Breast epithelium (tissue), 4 donors: Measurements from ENCODE around the gene PIAS1. TPM values are rescaled to one million over a fixed set of nuclear protein-coding genes. Genes with fewer than 3 reads are reported as not detected.

Experiments
- DNase-seq, 2 donors: peaks; one replicate each; pipeline ENCODE4 v3.0.0-alpha.2; 2019; ENCODE audit warnings: low spot score in 2 of 2
- H3K27ac ChIP-seq, 2 donors: fragments of 200-600 bp; sonication (generic) in 1 of 2; one replicate each; pipeline ENCODE4 v1.5.1; 2016 to 2019; ENCODE audit warnings: mild to moderate bottlenecking in 1 of 2
- H3K27me3 ChIP-seq, 2 donors: fragments of 200-600 bp; sonication (generic) in 1 of 2; one replicate each; pipeline versions ENCODE4 v1.5.1 to v1.6.0; 2017 to 2019; ENCODE audit warnings: control low read depth in 1 of 2, mild to moderate bottlenecking in 1 of 2
- H3K36me3 ChIP-seq: fragments of 200-600 bp; one replicate; pipeline ENCODE4 v1.5.1; 2019
- H3K4me1 ChIP-seq, 2 donors: fragments of 200-600 bp; sonication (generic); one replicate each; pipeline ENCODE4 v1.5.1; 2016 to 2019; ENCODE audit warnings: control low read depth in 1 of 2
- H3K4me3 ChIP-seq, 3 donors: fragments of 200-600 bp; sonication (generic); 1 replicate in 2 of 3; 2 replicates in 1 of 3; pipeline ENCODE4 v1.5.1; 2016 to 2019; ENCODE audit warnings: mild to moderate bottlenecking in 3 of 3, moderate library complexity in 2 of 3
- H3K9me3 ChIP-seq, 2 donors: fragments of 200-600 bp; sonication (generic) in 1 of 2; one replicate each; pipeline ENCODE4 v1.5.1; 2016 to 2019; ENCODE audit warnings: control low read depth in 1 of 2
- CTCF ChIP-seq, 3 donors: fragments of 450-650 bp; IDR thresholded peaks; one replicate each; pipeline ENCODE4 v1.5.1; 2016 to 2017; ENCODE audit warnings: antibody characterized with exemption in 3 of 3, mild to moderate bottlenecking in 3 of 3, moderate library complexity in 3 of 3
- POLR2A ChIP-seq: fragments of 450-650 bp; IDR thresholded peaks from one replicate; pipeline ENCODE4 v1.6.1; 2016; ENCODE audit warnings: antibody characterized with exemption, mild to moderate bottlenecking, moderate library complexity
- POLR2AphosphoS5 ChIP-seq, 3 donors: sonication (generic); formaldehyde crosslinking; IDR thresholded peaks; one replicate each; pipeline ENCODE4 v1.6.1; 2017; ENCODE audit warnings: antibody characterized with exemption in 3 of 3
- intact Hi-C: fragments of 100-400 bp; cut with DNase I; formaldehyde crosslinking; loops from one replicate; pipeline ENCODE4 v1.15.1; 2023; ENCODE audit warnings: low total_unique reads
- total RNA-seq, 3 donors: library from RNA; depleted of rRNA; stranded (reverse); fragments of >200 nt; gene quantifications; one replicate each; pipeline ENCODE4 v1.1.0, GENCODE V29; 2016

Gene PIAS1
- total RNA-seq, 3 donors from 2014 or later, result 43.9 to 77.4 (median 57.1) TPM

GRCh38 chr15:68203486-68203885 lies 149.4 kb downstream of the PIAS1 start:
- TF ChIP-seq POLR2A (no peak), POLR2AphosphoS5 (IDR thresholded peaks at IDR 0.05) (no peak), CTCF (IDR thresholded peaks at IDR 0.05) (no peak)
- no peaks in the 10 kb centered on the region for H3K27me3 ChIP-seq
- H3K4me1 ChIP-seq, result peaks cover 0 to 10% of the 10 kb centered on the region in 2 donors
- intact Hi-C loops, result no loop called here
- no peak for DNase-seq
- no peaks in the 10 kb centered on the region for H3K36me3 ChIP-seq
- no peak overlapping the region for H3K4me3 ChIP-seq
- H3K9me3 ChIP-seq, result no peaks in the 10 kb centered on the region
- no peak overlapping the region for H3K27ac ChIP-seq

- H3K27ac ChIP-seq, result no peak overlapping the region
- TF ChIP-seq CTCF (IDR thresholded peaks at IDR 0.05) (no peak), POLR2A (no peak), POLR2AphosphoS5 (IDR thresholded peaks at IDR 0.05) (no peak)
- peaks cover 0 to 10% of the 10 kb centered on the region in 2 donors for H3K4me1 ChIP-seq
- no peak overlapping the region for H3K4me3 ChIP-seq
- H3K36me3 ChIP-seq, result no peaks in the 10 kb centered on the region
- no peaks in the 10 kb centered on the region for H3K9me3 ChIP-seq
- no peaks in the 10 kb centered on the region for H3K27me3 ChIP-seq
- intact Hi-C loops, result no loop called here
- DNase-seq, result no peak
Measured at GRCh38 chr15:68203956-68204355, 149.8 kb downstream of the PIAS1 start.

GRCh38 chr15:68204361-68204760 lies 150.2 kb downstream of the PIAS1 start:
- no peak for TF ChIP-seq CTCF (IDR thresholded peaks at IDR 0.05)
- TF ChIP-seq POLR2A, result no peak
- no peak for TF ChIP-seq POLR2AphosphoS5 (IDR thresholded peaks at IDR 0.05)
- peak overlapping the region in 1 of 2 donors; percentile 50 for H3K27ac ChIP-seq
- no peaks in the 10 kb centered on the region for H3K36me3 ChIP-seq
- no peaks in the 10 kb centered on the region for H3K27me3 ChIP-seq
- H3K9me3 ChIP-seq, result no peaks in the 10 kb centered on the region
- peaks cover 0 to 10% of the 10 kb centered on the region in 2 donors for H3K4me1 ChIP-seq
- intact Hi-C loops, result no loop called here
- DNase-seq, result no peak
- H3K4me3 ChIP-seq, result peak overlapping the region in 2 of 3 donors; percentile 19 to 39

GRCh38 chr15:68204776-68205557 lies 150.9 kb downstream of the PIAS1 start, which contains the start of gene CALML4:
TSS of gene CALML4 (minus strand) at chr15:68205332. CDS start at chr15:68205247, 85 bp downstream.
- intact Hi-C loops, result no loop called here
- Histone ChIP-seq H3K4me1 (peaks cover 0 to 10% of the 10 kb centered on the region in 2 donors), H3K4me3 (peak within 1 kb of the TSS; percentile 19 to 39 (median 25)), H3K9me3 (no peaks in the 10 kb centered on the region), H3K27me3 (no peaks in the 10 kb centered on the region), H3K36me3 (no peaks in the 10 kb centered on the region), H3K27ac (peak within 1 kb of the TSS; percentile 50 to 64)
- no peak for TF ChIP-seq CTCF (IDR thresholded peaks at IDR 0.05)
- TF ChIP-seq POLR2A, result no peak
- no peak for TF ChIP-seq POLR2AphosphoS5 (IDR thresholded peaks at IDR 0.05)
- peak; percentile 62 to 64 for DNase-seq

GRCh38 chr15:68205558-68205944 lies 151.4 kb downstream of the PIAS1 start:
- H3K4me3 ChIP-seq, result peak overlapping the region in 2 of 3 donors; percentile 19 to 39
- intact Hi-C loops, result no loop called here
- TF ChIP-seq CTCF (IDR thresholded peaks at IDR 0.05) (no peak), POLR2A (no peak), POLR2AphosphoS5 (IDR thresholded peaks at IDR 0.05) (no peak)
- H3K36me3 ChIP-seq, result no peaks in the 10 kb centered on the region
- H3K4me1 ChIP-seq, result peaks cover 0 to 10% of the 10 kb centered on the region in 2 donors
- H3K27ac ChIP-seq, result peak overlapping the region; percentile 50 to 64
- DNase-seq, result no peak
- no peaks in the 10 kb centered on the region for H3K27me3 ChIP-seq
- H3K9me3 ChIP-seq, result no peaks in the 10 kb centered on the region
